ENCODE measurements around the gene PSG3.
"Not testable (repeated sequence)": the region's sequence is repeated elsewhere in the genome, so short reads cannot be mapped to it uniquely, and the experiment has no call there.

DNA sequence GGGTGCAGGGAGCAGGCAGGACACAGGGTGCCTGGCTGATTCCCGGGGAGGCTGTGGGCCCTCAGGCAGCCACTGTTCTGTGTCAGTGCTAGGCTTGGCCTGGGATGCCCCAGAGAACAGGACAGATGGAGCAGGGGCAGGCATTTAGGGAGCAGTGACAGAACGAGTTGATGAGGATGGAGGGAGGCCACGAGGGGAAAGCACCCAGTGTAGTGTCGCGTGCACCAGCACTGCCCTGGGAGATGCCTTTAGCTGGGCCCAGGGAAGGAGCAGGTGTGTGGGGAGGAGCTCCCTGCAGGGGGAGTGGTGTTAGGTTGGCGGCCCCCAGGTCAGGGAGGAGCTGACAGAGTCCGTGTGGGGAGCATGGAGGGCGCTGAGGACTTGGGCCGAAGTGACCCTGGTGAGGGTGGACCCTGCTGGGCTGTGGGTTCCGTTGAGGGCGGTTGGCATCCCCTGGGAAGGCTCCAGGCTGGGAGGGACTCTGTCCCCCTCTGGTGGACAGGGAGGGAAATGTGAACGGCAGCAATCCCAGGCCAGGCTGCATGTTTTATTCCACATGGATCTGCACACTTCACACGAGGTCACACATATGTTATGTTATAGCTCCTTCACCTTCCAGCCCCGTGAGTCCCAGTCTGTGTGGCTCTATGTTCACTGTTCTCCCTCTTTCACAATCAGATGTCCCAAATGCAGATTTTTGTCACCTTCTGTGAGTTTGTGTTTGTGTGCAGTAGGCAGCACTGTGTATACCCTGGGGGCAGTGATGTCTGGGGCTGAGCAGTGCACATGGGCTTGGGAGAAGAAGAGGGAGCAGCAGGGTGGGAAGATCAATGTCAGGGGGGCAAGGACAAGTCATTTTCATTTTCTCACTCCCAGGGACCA, 1.7 kb upstream of the PSG3 start:
- TF ChIP-seq, protein P1, sequence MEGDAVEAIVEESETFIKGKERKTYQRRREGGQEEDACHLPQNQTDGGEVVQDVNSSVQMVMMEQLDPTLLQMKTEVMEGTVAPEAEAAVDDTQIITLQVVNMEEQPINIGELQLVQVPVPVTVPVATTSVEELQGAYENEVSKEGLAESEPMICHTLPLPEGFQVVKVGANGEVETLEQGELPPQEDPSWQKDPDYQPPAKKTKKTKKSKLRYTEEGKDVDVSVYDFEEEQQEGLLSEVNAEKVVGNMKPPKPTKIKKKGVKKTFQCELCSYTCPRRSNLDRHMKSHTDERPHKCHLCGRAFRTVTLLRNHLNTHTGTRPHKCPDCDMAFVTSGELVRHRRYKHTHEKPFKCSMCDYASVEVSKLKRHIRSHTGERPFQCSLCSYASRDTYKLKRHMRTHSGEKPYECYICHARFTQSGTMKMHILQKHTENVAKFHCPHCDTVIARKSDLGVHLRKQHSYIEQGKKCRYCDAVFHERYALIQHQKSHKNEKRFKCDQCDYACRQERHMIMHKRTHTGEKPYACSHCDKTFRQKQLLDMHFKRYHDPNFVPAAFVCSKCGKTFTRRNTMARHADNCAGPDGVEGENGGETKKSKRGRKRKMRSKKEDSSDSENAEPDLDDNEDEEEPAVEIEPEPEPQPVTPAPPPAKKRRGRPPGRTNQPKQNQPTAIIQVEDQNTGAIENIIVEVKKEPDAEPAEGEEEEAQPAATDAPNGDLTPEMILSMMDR (IDR thresholded peaks at IDR 0.05) = peak in 5 of 6 experiments; percentile 19 to 47 (median 40)
- not testable (repeated sequence) for TF ChIP-seq POLR2AphosphoS5 (IDR thresholded peaks at IDR 0.05)
